ENCODE measurements around the gene MTHFD1L.

DNA sequence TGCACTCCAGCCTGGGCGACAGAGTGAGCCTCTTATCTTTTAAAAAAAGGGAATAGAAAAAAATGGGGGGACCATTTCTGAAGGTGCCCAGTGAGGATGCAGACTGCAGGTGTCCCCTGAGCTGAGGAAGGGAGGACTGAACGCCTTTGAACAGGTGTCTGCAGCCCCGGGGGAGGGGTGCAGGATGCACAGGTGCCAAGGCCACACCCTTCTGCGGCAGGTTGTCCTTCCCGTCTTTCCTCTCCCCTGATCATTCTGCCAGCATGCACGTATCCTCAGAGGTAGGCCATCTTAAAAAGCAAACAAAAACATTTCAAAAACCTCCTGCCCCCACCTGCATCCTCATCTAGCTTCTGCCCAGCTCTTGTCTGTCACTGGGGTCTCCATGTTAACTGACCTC lies 101.3 kb downstream of the MTHFD1L start:
- TF ChIP-seq, protein P1, sequence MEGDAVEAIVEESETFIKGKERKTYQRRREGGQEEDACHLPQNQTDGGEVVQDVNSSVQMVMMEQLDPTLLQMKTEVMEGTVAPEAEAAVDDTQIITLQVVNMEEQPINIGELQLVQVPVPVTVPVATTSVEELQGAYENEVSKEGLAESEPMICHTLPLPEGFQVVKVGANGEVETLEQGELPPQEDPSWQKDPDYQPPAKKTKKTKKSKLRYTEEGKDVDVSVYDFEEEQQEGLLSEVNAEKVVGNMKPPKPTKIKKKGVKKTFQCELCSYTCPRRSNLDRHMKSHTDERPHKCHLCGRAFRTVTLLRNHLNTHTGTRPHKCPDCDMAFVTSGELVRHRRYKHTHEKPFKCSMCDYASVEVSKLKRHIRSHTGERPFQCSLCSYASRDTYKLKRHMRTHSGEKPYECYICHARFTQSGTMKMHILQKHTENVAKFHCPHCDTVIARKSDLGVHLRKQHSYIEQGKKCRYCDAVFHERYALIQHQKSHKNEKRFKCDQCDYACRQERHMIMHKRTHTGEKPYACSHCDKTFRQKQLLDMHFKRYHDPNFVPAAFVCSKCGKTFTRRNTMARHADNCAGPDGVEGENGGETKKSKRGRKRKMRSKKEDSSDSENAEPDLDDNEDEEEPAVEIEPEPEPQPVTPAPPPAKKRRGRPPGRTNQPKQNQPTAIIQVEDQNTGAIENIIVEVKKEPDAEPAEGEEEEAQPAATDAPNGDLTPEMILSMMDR (conservative IDR thresholded peaks at IDR 0.05; ENCODE audit: low read depth, low read length): no peak
- TF ChIP-seq BHLHE40 (IDR thresholded peaks at IDR 0.05; ENCODE audit: low read depth, low read length) (no peak), RAD21 (IDR thresholded peaks at IDR 0.05; ENCODE audit: low read length) (no peak), MXI1 (IDR thresholded peaks at IDR 0.05; ENCODE audit: borderline replicate concordance, low read depth, low read length) (no peak), MAFK (IDR thresholded peaks at IDR 0.05; ENCODE audit: low read depth, low read length) (no peak), RFX5 (IDR thresholded peaks at IDR 0.05; ENCODE audit: low read depth, low read length) (no peak), CEBPB (IDR thresholded peaks at IDR 0.05; ENCODE audit: low read depth, low read length) (no peak)
